Measurements from ENCODE around the gene CALHM1.
"Not testable (repeated sequence)": the region's sequence is repeated elsewhere in the genome, so short reads cannot be mapped to it uniquely, and the experiment has no call there.

CALHM1 gene

GRCh38 chr10:103497161-103497915, 38.6 kb upstream of the CALHM1 start:
- H3K9me3 ChIP-seq (ENCODE audit: control insufficient read depth, insufficient read depth, low read length) = no peaks in the 10 kb centered on the region
- no peak overlapping the region for H3K9ac ChIP-seq (ENCODE audit: low read depth, low read length)
- H3K27ac ChIP-seq (ENCODE audit: low read depth, low read length) = no peak overlapping the region
- H3K4me1 ChIP-seq (ENCODE audit: control insufficient read depth, insufficient read depth, low read length) = no peaks in the 10 kb centered on the region
- no peak overlapping the region for H3K4me3 ChIP-seq (ENCODE audit: low read depth, low read length)
- H3K36me3 ChIP-seq (ENCODE audit: control insufficient read depth, insufficient read depth, low read length) = no peaks in the 10 kb centered on the region
- H3K27me3 ChIP-seq (ENCODE audit: control insufficient read depth, insufficient read depth, low read length) = peaks cover 55% of the 10 kb centered on the region

- Histone ChIP-seq H3K27ac (ENCODE audit: low read depth, low read length) (no peak overlapping the region), H3K27me3 (ENCODE audit: control insufficient read depth, insufficient read depth, low read length) (peaks cover 64% of the 10 kb centered on the region), H3K4me1 (ENCODE audit: control insufficient read depth, insufficient read depth, low read length) (peaks cover 4% of the 10 kb centered on the region; the same call in 1 of the 2 replicates), H3K9me3 (ENCODE audit: control insufficient read depth, insufficient read depth, low read length) (no peaks in the 10 kb centered on the region), H3K36me3 (ENCODE audit: control insufficient read depth, insufficient read depth, low read length) (no peaks in the 10 kb centered on the region), H3K4me3 (ENCODE audit: low read depth, low read length) (no peak overlapping the region), H3K9ac (ENCODE audit: low read depth, low read length) (no peak overlapping the region)
Measured at GRCh38 chr10:103495321-103495720, 36.6 kb upstream of the CALHM1 start.

GRCh38 chr10:103493916-103494877, 35.5 kb upstream of the CALHM1 start:
- Histone ChIP-seq H3K9ac (ENCODE audit: low read depth, low read length) (no peak overlapping the region), H3K4me1 (ENCODE audit: control insufficient read depth, insufficient read depth, low read length) (peaks cover 4% of the 10 kb centered on the region; the same call in 1 of the 2 replicates), H3K4me3 (ENCODE audit: low read depth, low read length) (peak overlapping the region; percentile 67), H3K27ac (ENCODE audit: low read depth, low read length) (no peak overlapping the region), H3K36me3 (ENCODE audit: control insufficient read depth, insufficient read depth, low read length) (no peaks in the 10 kb centered on the region), H3K27me3 (ENCODE audit: control insufficient read depth, insufficient read depth, low read length) (peaks cover 64% of the 10 kb centered on the region), H3K9me3 (ENCODE audit: control insufficient read depth, insufficient read depth, low read length) (no peaks in the 10 kb centered on the region)

- Histone ChIP-seq H3K4me3 (ENCODE audit: low read depth, low read length) (peak within 1 kb of the TSS; percentile 67), H3K27ac (ENCODE audit: low read depth, low read length) (no peak within 1 kb of the TSS), H3K9ac (ENCODE audit: low read depth, low read length) (no peak within 1 kb of the TSS), H3K9me3 (ENCODE audit: control insufficient read depth, insufficient read depth, low read length) (no peaks in the 10 kb centered on the region), H3K4me1 (ENCODE audit: control insufficient read depth, insufficient read depth, low read length) (peaks cover 4% of the 10 kb centered on the region; the same call in 1 of the 2 replicates), H3K36me3 (ENCODE audit: control insufficient read depth, insufficient read depth, low read length) (no peaks in the 10 kb centered on the region), H3K27me3 (ENCODE audit: control insufficient read depth, insufficient read depth, low read length) (peaks cover 64% of the 10 kb centered on the region)
Measured at GRCh38 chr10:103493362-103493915, 34.7 kb upstream of the CALHM1 start, which contains the start of gene NEURL1. Gene NEURL1, plus strand, starts transcription at chr10:103493705. Its CDS starts 683 bp downstream, at chr10:103494388.

- Histone ChIP-seq H3K4me3 (ENCODE audit: low read depth, low read length) (no peak overlapping the region), H3K27ac (ENCODE audit: low read depth, low read length) (no peak overlapping the region), H3K4me1 (ENCODE audit: control insufficient read depth, insufficient read depth, low read length) (peaks cover 4% of the 10 kb centered on the region; the same call in 1 of the 2 replicates), H3K9ac (ENCODE audit: low read depth, low read length) (no peak overlapping the region), H3K9me3 (ENCODE audit: control insufficient read depth, insufficient read depth, low read length) (no peaks in the 10 kb centered on the region), H3K36me3 (ENCODE audit: control insufficient read depth, insufficient read depth, low read length) (no peaks in the 10 kb centered on the region), H3K27me3 (ENCODE audit: control insufficient read depth, insufficient read depth, low read length) (peaks cover 63% of the 10 kb centered on the region)
Measured at GRCh38 chr10:103492655-103493261, 34.1 kb upstream of the CALHM1 start.

GRCh38 chr10:103491729-103492364, 33.1 kb upstream of the CALHM1 start:
- Histone ChIP-seq H3K4me3 (ENCODE audit: low read depth, low read length) (no peak overlapping the region), H3K27ac (ENCODE audit: low read depth, low read length) (no peak overlapping the region), H3K36me3 (ENCODE audit: control insufficient read depth, insufficient read depth, low read length) (no peaks in the 10 kb centered on the region), H3K9me3 (ENCODE audit: control insufficient read depth, insufficient read depth, low read length) (no peaks in the 10 kb centered on the region), H3K9ac (ENCODE audit: low read depth, low read length) (no peak overlapping the region), H3K27me3 (ENCODE audit: control insufficient read depth, insufficient read depth, low read length) (peaks cover 55% of the 10 kb centered on the region), H3K4me1 (ENCODE audit: control insufficient read depth, insufficient read depth, low read length) (peaks cover 4% of the 10 kb centered on the region; the same call in 1 of the 2 replicates)

- Histone ChIP-seq H3K9me3 (ENCODE audit: control insufficient read depth, insufficient read depth, low read length) (no peaks in the 10 kb centered on the region), H3K36me3 (ENCODE audit: control insufficient read depth, insufficient read depth, low read length) (no peaks in the 10 kb centered on the region), H3K27ac (ENCODE audit: low read depth, low read length) (no peak overlapping the region), H3K9ac (ENCODE audit: low read depth, low read length) (no peak overlapping the region), H3K4me3 (ENCODE audit: low read depth, low read length) (no peak overlapping the region), H3K27me3 (ENCODE audit: control insufficient read depth, insufficient read depth, low read length) (peaks cover 46% of the 10 kb centered on the region), H3K4me1 (ENCODE audit: control insufficient read depth, insufficient read depth, low read length) (peaks cover 4% of the 10 kb centered on the region; the same call in 1 of the 2 replicates)
Measured at GRCh38 chr10:103490986-103491314, 32.2 kb upstream of the CALHM1 start.

GRCh38 chr10:103487410-103487708, 28.7 kb upstream of the CALHM1 start:
- H3K9ac ChIP-seq (ENCODE audit: low read depth, low read length) = no peak overlapping the region
- no peak overlapping the region for H3K27ac ChIP-seq (ENCODE audit: low read depth, low read length)
- H3K9me3 ChIP-seq (ENCODE audit: control insufficient read depth, insufficient read depth, low read length) = no peaks in the 10 kb centered on the region
- H3K27me3 ChIP-seq (ENCODE audit: control insufficient read depth, insufficient read depth, low read length) = peaks cover 11% of the 10 kb centered on the region
- no peaks in the 10 kb centered on the region for H3K36me3 ChIP-seq (ENCODE audit: control insufficient read depth, insufficient read depth, low read length)
- H3K4me3 ChIP-seq (ENCODE audit: low read depth, low read length) = no peak overlapping the region
- peaks cover 4% of the 10 kb centered on the region; the same call in 1 of the 2 replicates for H3K4me1 ChIP-seq (ENCODE audit: control insufficient read depth, insufficient read depth, low read length)

GRCh38 chr10:103486635-103487409, 28.1 kb upstream of the CALHM1 start:
- H3K36me3 ChIP-seq (ENCODE audit: control insufficient read depth, insufficient read depth, low read length); H3K4me3 ChIP-seq (ENCODE audit: low read depth, low read length); H3K9me3 ChIP-seq (ENCODE audit: control insufficient read depth, insufficient read depth, low read length); H3K27ac ChIP-seq (ENCODE audit: low read depth, low read length); H3K27me3 ChIP-seq (ENCODE audit: control insufficient read depth, insufficient read depth, low read length); H3K4me1 ChIP-seq (ENCODE audit: control insufficient read depth, insufficient read depth, low read length); H3K9ac ChIP-seq (ENCODE audit: low read depth, low read length): not testable (repeated sequence)

Data from HUES48 (cell line).